Muscle of arm (tissue), 12 donors: ENCODE results near the gene SRGAP3. TPM values are rescaled to one million over a fixed set of nuclear protein-coding genes. Genes with fewer than 3 reads are reported as not detected.

Source experiments
- DNase-seq: peaks from one replicate; pipeline ENCODE4 v3.0.0-alpha.2; 2013
- polyA plus RNA-seq, 12 donors: library from polyadenylated mRNA; unstranded; fragments of 120-200 nt; gene quantifications; one replicate each; pipeline ENCODE4 v1.2.1, GENCODE V29; 2013; ENCODE audit not compliant: insufficient read length in 12 of 12

Gene SRGAP3
- polyA plus RNA-seq, 12 donors: 15.0 to 30.1 (median 21.8) TPM; not detected in 1

- DNase-seq: no peak
These were observed 46.9 kb downstream of the SRGAP3 start for GRCh38 chr3:9202546-9202945.

GRCh38 chr3:9201955-9202354 is 47.5 kb downstream of the SRGAP3 start:
- no peak for DNase-seq

- DNase-seq: peak; percentile 82
These were observed 48.2 kb downstream of the SRGAP3 start for GRCh38 chr3:9201266-9201665.

GRCh38 chr3:9199775-9200174 is 49.7 kb downstream of the SRGAP3 start:
- no peak for DNase-seq

GRCh38 chr3:9198899-9199335 is 50.5 kb downstream of the SRGAP3 start:
- DNase-seq: peak; percentile 42

GRCh38 chr3:9198261-9198660 is 51.2 kb downstream of the SRGAP3 start:
- DNase-seq: no peak

GRCh38 chr3:9196020-9196419 is 53.4 kb downstream of the SRGAP3 start:
- no peak for DNase-seq

- DNase-seq: no peak
These were observed 54.1 kb downstream of the SRGAP3 start for GRCh38 chr3:9195390-9195789.

GRCh38 chr3:9194509-9195184 is 54.8 kb downstream of the SRGAP3 start:
- DNase-seq: no peak

GRCh38 chr3:9193633-9194195 is 55.7 kb downstream of the SRGAP3 start:
- DNase-seq: no peak

- DNase-seq: no peak
These were observed 56.2 kb downstream of the SRGAP3 start for GRCh38 chr3:9193211-9193610.

GRCh38 chr3:9192248-9193025 is 57.0 kb downstream of the SRGAP3 start:
- DNase-seq: no peak

- no peak for DNase-seq
These were observed 59.2 kb downstream of the SRGAP3 start for GRCh38 chr3:9190276-9190675.

GRCh38 chr3:9188583-9188982 is 60.9 kb downstream of the SRGAP3 start:
- no peak for DNase-seq

GRCh38 chr3:9185701-9186100 is 63.7 kb downstream of the SRGAP3 start:
- no peak for DNase-seq

- DNase-seq: no peak
These were observed 64.4 kb downstream of the SRGAP3 start for GRCh38 chr3:9185046-9185445.

- no peak for DNase-seq
These were observed 65.0 kb downstream of the SRGAP3 start for GRCh38 chr3:9184461-9184835.

GRCh38 chr3:9183811-9184460 is 65.5 kb downstream of the SRGAP3 start:
- DNase-seq: no peak

- no peak for DNase-seq
These were observed 66.4 kb downstream of the SRGAP3 start for GRCh38 chr3:9183011-9183410.

GRCh38 chr3:9180764-9181117 is 68.7 kb downstream of the SRGAP3 start:
- DNase-seq: no peak

GRCh38 chr3:9179826-9180763 is 69.4 kb downstream of the SRGAP3 start:
- DNase-seq: no peak

GRCh38 chr3:9178697-9179096 is 70.7 kb downstream of the SRGAP3 start:
- no peak for DNase-seq
